Bone marrow (tissue), 2 donors: ENCODE measurements around the gene ZFR2.
A peak's percentile ranks its signal among the peaks of the same experiment; 100 is the strongest.

Experiments used
- DNase-seq, 2 donors: peaks; one replicate each; lab custom pipeline; 2025; lab: John Stamatoyannopoulos, UW

Gene ZFR2

DNA sequence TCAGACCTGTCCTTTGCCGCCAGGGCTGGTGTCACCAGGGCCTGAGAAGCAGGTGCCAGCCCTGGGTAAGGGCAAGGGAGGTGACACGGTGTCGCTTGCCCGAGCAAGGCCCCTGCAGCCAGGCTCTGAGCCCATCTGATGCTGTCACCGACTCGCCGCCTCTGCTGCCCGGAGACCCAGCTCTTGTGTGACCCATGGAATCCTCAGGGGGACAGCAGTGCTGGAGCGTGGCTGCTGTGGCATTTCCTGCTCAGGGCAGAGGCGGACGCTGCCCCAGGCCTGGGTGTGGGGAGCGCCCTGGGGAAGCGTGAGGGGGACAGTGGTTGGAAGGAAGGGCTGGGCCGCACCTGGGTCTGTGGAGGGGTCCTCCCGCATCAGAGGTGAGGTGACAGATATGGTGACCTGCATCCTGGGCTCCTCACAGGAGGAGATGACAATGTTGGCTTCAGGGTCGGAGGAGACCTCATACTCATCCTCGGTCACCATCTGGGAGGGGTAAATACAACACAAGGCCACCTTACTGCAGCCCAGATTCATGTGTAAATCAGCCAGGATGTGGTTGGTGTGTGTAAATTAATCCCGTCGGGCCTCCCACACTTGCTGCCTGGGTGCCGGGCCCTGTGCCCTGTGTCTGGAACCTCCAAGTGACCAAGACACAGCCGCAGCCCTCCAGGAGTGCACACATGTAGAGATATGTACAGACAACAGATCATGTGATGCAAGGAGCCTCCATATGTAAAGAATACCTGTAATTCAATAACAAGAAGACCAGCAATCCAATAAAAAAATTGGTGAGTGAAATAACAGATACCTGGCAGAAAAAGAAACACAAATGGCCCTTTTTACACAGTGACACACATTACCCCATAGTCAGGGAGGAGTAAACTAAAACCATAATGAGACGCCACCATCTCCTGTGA, 55.1 kb downstream of the ZFR2 start:
- DNase-seq, result no peak

DNA sequence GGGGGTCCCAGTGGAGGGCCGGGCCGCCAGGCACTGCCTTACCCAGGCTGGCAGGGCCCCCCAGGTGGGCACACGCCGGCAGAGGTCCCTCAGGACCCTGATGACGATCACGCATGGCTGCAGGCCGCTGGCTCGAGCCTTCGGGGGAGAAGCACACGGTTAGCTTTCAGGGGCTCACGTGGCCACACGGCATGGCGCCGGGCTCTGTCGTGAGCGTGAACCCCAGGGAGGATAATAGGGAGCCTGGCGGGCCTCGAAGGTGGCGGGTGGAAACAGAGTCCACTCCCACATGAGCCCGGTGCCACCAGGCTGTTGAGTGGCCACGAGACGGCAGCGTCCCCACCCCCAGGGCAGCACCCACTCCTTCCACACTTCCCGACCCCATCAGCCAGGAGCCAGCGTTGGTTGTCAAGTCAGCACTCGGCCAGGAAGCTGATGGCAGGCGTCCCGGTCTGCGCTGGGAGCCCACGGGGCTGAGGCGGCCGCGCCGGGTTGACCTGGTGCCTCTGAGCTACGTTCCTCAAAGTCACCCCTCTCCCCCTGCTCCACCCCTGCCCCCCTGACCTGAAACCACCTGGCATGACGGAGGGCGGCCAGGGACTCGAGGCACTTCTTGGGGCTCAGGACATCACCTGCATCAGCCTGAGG, 58.0 kb downstream of the ZFR2 start:
- no peak for DNase-seq

DNA sequence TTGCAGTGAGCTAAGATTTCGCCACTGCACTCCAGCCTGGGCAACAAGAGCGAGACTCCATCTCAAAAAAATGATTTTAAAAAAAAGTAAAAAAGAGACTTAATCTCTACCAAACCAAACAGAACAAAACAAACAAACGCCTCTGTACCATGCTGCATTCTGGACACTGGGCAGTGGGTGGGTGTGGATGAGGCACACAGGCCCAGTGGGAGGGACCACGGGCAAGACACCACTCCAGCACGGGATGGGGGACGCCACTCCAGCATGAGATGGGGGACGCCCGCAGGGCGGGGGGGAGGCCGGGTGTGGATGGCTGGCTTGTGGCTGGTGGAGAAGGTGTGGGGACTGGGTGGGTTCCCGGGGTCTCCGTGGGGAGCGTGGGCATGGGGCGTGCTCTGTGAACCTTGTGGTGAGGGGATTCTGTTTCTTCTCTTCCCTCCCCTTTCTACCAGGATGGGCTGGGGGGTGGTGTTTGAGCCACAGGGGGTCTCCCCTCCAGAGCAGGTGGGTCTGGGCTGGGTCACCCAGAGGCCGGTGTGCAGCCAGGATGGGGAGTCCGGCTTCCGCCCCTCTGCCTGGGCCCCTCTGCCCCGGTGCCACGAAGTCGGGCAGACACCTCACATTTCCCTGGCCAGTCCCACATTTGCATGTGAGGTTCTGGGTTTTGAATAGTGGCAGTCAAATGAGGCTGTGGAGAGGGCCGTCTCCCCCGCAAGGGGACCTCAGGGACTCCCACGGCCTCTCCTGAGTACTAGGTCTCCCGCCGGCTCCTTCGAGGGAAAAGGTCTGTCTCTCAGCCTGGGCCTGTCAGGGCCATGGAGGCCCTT, 58.7 kb downstream of the ZFR2 start:
- no peak for DNase-seq

DNA sequence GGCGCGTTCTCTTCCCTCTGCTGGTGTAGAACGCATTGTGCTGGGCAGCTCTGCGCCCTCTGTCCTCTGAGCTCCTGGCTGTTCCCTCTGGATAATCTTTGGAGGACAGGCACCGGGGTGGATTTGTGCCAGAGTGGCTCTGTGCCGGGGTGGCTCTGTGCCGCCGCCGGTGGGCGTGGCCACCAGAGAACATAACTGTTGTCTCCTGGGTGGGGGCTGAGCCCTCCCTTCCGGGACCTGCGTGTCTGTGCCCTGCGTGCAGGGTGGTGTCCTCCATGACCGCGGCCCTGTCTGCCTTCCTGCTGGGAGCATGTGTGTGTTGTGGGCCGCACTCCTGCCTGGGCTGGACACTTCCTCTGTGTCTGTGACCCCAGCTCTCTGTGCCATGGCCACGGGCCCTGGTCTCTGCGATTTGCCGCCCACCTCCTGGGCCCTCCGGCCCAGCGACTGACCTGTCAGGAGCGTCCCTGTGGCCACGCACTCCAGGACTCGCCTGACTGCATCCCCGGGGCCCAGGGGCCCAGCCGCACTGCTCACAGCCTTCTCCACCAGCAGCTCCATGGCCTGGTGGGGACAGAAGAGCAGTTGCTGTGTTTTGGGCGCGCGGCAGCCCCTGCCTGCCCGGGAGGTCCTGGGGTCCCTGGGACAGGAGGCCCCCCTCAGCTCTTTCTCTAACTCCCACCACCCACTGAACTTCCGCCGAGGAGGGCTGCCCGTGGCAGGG, 60.3 kb downstream of the ZFR2 start:
- no peak for DNase-seq

DNA sequence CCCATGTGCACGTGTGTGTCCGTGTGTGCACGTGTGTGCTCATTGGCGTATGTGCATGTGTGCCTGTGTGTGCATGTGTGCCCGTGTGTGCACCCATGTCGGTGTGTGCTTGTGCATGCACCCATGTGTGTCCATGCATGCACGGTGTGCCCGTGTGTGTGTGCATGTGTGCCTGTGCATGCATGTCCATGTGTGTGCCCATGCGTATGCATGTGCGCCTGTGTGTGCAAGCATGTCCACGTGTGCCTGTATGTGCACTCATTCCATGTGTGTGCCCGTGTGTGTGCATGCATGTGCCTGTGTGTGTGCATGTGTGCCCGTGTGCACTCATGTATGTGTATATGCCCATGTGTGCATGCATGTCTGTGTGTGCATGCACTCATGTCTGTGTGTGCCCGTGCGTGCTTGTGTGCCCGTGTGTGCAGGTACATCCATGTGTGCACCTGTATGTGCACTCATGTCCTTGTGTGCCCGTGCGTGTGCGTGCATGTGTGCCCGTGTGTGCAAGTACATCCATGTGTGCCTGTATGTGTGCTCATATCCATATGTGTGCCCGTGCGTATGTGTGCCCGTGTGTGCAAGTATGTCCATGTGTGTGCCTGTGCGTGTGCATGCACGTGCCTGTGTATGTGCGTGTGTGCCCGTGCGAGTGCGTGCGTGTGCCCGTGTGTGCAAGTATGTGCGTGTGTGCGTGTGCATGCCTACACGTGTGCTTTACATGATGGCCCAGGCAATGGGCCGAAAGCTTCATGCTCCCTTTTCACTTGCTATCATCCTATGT, 61.1 kb downstream of the ZFR2 start:
- DNase-seq, result no peak

DNA sequence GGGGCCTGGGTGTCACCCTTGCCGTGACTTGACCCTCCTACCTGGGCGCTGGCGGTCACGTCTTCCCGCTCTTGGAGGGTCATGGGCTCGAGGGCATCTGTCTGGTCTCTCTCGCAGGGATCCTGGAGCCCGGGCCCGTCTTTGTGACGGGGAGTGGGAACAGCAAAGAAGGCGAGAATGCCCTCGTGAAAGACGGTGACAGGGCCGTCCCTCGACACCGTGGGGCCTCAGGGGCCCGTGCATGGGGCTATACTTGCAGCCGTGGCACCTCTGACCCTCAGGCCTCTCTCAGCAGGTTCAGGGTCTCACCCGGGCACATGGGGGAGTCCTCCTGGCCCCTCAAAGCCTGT, 61.7 kb downstream of the ZFR2 start:
- DNase-seq, result no peak

DNA sequence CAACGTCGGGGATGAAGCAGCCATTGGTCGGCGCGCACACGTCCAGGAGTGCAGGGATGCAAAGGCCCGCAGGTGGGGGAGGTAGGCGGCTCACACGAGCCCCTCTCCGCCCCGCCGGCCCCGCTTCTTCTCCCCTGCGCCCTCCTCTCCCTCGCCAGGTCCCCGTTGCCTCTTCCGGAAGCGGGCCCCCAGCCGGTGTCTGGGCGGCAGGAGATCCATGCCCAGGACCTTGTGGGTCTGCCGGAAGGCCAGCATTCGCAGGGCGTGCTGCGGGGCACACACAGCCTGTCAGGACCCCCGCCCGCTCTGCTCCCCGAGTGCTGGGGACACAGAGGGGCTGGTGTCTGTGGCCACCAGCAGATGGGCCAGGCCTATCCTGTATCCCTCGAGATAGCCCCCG, 63.0 kb downstream of the ZFR2 start:
- no peak for DNase-seq

DNA sequence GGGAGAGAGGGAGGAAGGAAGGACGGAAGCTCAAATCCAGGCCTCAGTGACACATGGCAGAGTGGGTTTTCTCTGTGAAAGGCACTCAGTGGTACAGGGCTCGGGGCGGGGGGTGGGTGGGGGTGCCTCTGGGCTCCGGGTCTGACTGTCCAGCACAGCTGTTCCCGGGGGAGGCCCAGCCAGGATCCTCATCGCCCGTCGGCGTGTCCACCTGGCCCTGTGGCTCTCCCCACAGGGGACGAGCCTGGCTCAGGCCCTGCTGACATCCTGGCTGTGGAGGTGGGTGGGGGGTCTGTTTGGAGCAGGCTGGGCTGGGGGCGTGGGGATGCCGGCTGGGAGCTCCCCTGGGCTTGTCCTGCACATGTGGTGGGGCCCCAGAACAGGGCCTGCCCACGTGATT, 64.4 kb downstream of the ZFR2 start:
- DNase-seq, result no peak

DNA sequence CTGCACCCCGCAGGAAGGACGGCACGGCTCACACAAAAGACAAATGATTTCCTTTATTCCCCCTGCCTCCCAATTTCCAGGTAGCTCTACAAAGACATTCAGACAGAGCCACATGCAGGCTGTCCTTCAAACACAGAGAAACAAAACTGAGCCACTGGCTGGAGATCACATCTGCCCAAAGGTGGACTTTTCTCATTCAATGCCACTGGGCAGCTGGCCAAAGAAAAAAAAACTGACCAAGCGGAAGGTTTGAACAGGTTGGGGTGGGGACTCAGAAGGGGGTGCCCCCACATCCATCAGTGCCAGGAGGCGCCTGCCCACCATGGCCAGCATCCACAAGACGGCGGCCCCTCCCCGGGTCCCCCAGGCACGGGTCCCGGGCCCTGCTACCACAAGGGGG, 64.9 kb downstream of the ZFR2 start:
- no peak for DNase-seq

DNA sequence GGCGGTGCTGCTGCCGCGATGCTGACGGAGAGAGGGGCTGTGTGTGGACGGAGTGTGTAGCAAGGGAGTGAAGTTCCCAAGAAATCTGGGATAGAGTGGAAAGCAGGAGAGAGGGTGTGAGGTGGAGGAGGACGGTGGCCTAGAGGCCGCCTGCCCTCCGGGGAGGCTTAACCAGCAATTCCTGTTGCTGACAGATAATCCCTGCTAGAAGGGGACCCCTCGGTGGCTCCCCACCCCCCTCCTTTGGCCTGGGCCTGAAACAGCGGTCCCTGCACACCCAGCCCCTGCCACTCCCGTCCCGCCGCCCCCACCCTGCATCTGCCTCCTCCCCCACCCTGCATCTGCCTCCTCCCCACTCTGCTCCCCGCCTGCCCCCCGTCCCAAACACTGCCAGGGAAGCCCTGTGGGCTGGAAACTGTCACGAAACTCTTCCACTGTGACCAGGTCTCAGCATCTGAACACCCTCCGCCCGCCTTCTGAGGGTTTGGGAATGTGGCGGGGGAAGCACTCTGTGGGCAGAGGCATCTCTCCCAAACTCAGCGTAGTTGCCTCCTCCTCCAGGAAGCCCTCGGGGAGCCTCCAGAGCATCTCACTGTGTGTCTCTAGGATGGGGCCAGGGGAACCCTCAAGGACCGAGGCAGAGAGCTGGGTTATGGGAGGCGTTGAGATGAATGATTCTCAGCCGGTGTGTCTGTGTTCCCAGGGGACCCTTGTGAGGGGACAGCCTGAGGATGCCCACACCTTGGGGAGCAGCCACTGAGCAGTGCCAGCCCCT, 65.5 kb downstream of the ZFR2 start:
- no peak for DNase-seq

DNA sequence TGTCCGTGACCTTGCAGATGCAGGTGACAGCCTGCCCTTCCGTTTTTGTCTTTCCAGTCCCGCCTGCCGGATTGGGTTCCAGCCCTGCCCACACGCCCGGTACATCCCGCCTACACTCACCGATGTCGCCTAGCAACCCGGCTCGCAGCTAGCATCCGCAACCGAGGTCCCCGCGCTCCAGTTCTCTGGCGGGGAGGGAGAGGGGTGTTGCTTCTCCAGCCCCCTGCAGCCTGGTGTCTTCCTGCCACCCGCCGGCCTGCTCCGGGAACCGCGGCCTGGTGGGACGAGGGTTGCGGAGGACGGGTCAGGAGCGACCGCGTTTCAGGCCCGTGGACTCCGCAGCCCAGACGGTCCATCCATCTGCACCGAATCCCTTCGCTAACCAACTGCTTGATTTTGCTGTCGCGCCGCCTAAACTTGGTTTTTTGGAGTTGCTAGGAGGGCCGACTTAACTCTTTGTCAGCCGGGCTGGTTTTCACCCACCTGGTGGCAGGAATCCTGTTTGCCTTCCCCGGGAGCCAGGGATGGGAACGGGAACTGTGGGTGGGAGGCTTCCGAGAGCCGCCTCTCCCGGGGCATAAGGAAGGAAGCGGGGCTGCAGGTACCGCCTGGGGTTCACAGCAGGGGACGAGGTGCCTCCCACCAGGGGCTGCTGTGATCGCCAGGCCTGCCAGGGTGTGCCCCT, 67.3 kb downstream of the ZFR2 start:
- no peak for DNase-seq

DNA sequence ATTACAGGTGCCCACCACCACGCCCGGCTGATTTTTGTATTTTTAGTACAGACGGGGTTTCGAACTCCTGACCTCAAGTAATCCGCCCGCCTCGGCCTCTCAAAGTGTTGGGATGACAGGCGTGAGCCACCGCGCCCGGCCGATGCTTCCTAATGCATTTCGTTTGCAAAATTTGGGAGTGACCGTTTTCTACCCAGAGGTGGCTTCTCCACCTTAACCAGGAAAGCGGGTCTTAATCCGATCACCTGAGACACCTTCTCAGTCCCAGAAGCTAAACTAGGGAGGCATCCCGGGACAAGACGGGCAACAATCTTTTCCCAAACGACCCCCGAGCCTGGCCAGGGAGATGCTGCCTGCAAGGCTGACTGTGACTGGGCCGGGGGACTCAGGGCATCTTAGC, 67.8 kb downstream of the ZFR2 start:
- DNase-seq, result no peak

DNA sequence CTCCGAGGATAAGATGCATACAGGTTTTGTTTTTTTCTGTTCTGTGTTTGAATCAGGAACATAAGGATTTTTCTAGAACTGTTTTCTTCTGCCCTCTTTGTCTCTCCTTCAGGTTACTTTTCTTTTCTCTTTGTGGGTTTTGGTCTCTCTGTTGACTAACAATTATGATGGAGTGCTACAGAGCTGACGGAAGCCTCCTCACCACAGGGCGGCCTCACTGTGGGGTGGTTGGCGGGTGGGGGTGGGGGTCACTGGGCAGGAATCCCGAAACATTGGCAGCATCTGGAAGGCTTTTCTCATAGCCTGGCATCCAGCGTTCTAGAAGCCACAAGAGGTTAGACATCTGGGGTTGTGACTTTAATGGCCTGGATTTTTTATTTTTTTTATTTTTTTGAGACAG, 70.7 kb downstream of the ZFR2 start:
- peak in 1 of 2 donors; percentile 32 for DNase-seq

DNA sequence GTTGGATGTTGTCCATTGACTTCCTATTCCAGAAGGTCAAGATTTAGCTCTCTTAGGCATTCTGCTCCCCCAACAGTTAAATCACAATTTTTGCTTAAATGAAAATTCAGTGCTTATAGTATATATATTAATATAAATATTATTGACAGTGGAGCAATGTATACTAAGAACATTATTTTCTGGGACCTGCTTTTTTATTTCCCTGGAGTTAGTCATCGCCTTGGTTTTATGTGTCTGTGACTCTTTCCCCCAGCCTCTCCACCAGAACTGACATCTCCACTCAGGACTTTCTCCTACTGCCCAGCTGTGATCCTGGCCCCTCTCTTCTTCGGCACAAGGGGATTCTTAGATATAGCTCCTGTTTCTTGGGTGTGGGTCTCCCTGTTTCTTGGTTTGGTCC, 72.5 kb downstream of the ZFR2 start:
- no peak for DNase-seq

DNA sequence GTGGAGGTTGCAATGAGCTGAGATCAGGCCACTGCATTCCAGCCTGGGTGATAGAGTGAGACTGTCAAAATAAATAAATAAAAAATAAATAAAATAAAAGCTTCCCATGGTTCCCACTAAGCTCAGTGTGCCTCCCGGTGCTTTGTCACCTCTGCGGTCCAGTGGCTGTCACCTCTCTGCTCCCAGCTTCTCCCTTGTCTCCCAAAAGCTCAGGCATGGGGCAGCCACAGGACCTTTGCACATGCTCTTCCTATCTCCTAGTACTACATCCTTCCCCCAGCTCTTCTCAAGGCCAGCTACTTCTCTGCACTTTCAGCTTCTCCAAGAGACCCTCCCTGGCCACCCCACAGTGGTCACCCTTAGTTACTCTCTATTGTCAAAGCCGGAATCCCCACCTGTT, 75.0 kb downstream of the ZFR2 start:
- no peak for DNase-seq

DNA sequence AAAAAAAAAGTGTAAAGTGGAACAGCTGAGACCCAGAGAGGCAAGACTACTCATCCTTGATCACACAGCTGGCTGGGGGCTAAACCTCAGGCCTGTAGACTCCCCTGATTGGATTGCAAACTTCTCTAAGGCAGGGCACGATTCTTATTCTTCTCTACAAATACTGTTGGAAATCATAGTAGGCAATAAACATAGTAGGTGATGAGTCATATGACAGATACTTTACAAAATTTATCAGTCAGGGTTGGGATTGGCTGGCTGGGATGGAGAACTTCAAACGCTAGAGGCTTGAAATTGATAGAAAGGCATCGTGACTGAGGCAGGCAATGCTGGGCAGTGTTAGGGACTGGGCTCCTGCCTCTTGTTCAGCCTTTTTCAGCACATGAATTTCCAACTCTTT, 76.7 kb downstream of the ZFR2 start:
- no peak for DNase-seq

DNA sequence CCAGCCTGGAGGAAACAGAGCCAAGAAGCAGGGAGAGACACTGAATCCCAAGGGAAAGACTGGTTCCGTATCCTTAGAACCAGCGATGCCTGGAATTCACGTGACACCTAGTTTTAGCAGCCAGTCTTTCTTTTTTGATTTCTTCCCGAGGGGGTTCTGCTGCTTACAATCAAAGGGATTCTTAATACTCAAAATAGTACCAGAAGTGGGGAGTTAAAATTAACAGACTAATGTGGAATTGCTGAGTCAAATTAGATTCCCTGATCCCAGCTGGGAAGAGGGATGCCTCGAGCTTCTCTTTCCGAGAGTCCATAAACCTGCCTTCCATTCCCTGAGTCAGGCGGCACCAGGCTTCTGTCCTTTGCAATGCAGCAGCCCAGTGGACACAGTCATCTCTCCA, 77.9 kb downstream of the ZFR2 start:
- DNase-seq, result no peak

DNA sequence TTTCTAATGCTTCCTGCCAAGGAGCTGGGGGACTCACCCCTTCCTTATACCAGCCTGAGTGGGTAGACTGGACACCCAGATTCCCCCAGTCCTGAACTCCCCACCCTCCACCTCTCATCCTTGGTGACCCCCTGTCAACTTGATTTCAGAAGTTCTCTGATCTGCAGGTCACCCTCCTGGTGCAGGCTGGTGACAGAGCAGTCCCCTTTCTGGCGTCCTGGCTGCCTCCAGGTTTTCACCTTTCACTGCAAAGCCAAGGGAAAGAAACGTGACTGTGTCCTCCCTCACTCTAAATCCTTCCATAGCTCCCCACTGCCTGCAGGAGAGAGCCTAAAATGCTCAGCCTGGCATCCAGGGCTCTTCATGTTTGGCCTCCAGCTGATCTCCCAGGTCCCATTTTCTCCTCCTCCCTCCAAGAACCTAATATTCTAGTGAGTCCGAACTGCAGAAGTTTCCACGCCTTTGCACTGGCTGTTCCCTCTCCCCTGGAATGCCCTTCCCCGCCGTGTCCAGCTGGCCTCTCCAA, 78.6 kb downstream of the ZFR2 start:
- no peak for DNase-seq

DNA sequence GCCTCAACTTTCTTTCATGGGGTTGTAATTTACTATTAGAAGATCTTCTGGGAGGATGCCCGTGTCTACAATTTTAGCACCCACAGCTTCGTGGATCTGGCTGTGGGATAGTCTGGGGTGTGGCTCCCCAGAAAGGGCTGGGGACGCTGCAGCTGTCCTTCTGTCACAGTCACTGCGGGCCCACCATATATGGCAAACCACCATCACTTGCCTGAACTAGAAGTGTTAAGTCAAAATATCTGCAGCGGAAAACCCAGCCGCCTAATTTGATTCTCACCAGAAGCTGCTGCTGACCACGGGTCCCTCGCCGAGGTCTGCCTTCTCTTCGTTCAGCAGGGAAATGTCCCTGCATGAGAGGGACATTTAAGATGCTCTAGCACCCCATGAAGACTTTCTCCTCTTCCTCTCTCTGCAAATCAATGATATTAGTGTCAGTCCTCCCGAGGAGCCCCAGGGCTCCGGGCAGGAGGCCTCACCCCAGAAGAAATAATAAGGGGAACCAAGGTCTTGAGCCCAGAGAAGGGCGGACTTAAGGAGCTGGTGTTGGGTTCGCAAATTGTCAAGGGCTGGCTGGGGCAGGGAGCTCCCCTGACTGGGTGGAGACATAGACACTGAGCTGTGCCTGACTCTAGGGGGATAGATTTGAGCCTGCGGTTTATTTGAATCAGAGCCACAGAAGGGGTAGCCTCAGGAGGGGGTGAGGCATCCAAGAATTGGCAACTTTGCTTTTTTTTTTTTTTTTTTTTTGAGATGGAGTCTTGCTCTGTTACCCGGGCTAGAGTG, 79.7 kb downstream of the ZFR2 start:
- no peak for DNase-seq
